GM10847 (cell line): ENCODE results near the gene POLR3B.

Experiments used
- POLR2A ChIP-seq: IDR thresholded peaks from 2 replicates; pipeline ENCODE4 v1.6.1; 2011; ENCODE audit not compliant: insufficient read length; ENCODE audit errors: extremely low read depth

Gene POLR3B

GRCh38 chr12:106369624-106370346 lies 12.2 kb downstream of the POLR3B start:
- TF ChIP-seq POLR2A: no peak

- TF ChIP-seq POLR2A: no peak
Observed at GRCh38 chr12:106378788-106379187, 21.2 kb downstream of the POLR3B start.

DNA sequence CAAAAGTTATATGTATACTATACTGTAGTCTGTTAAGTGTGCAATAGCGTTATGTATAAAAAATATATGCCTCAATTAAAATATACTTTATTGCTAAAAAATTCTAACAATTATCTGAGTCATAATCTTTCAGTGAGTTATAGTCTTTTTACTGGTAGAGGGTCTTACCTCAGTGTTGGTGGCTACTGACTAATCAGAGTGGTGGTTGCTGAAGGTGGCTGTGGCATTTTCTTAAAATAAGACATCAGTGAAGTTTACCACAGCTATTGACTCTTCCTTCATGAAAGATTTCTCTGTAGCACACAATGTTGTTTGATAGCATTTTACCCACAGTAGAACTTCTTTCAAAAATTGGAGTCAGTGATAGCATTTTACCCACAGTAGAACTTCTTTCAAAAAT lies 23.4 kb downstream of the POLR3B start:
- TF ChIP-seq POLR2A: no peak

GRCh38 chr12:106386813-106387535 lies 29.4 kb downstream of the POLR3B start:
- TF ChIP-seq POLR2A: no peak

DNA sequence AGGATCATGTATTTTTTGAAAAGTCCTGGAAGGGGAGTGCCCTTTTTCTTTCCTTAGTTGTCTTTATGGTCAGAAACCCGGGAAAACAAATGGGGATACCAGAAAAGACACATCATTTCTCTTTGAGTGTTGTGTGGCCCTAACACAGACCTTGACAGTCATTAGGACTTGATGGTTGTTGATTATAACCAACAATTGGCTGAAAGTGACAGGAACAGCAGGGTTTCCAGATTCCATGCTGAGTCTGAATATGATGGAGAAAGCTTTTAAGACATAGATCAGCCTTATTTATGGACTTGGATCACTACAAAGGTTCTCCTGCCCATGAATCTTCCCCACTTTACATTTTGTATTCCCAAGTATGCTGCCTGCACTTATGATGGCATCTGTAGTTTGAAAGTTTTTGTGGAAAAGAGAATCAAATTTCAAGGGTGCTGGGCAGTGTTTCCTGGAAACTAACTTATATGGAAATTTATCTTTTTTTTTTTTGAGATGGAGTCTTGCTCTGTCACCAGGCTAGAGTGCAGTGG lies 30.4 kb downstream of the POLR3B start:
- TF ChIP-seq POLR2A: no peak

DNA sequence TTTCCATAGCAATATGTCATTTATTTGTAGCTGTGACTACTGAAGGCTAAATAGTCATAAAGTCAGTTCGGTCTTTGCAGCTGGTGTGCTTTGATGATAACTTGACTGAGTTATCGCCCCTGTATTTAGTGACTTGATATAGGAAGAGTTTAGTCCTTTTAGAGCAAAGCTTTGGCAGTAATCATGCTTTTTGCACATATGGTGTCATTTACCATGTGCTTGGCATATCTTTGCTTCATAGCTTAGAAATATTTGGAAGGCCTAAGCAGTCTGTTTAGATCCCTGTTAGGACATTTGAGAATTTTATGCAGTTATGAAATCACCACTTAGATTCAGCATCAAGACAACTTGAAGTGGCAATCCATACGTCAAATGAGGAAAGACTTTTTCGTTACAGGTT lies 31.6 kb downstream of the POLR3B start:
- TF ChIP-seq POLR2A: no peak

DNA sequence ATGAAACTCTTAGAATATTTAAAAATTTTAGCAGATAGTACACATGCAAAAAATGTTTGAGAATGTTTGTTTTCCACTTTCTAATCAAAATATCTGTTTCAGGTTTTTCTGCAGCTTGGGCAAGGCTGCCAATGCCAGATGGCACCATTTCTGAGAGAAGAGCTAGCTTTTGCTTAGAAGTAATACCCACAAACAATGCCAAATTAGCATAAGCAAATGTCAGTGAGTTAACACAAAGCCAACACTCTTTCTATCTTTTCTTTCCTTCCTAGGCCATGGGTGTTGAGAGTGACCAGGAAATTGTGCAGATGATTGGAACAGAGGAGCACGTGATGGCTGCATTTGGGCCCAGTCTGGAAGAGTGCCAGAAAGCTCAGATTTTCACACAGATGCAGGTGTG lies 35.2 kb downstream of the POLR3B start:
- no peak for TF ChIP-seq POLR2A

DNA sequence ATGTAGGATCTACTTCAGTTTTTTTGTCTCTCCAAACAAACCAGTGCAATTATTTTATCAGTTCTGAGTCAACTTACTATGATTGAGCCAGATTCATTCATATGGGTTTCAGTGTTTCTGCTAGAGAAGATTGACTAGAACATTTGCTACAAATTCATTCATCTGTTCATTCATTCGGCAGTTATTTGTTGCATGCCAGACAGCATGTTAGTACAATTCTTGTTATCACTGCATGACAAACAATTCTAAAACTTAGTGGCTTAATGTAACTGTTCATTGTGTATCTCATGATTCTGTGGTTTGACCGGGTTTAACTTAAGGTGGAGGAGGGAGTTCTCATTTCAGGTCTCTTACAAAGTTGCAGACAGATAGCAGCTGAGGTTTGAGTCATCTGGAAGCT lies 52.3 kb downstream of the POLR3B start:
- TF ChIP-seq POLR2A: no peak

GRCh38 chr12:106412563-106412962 lies 55.0 kb downstream of the POLR3B start:
- no peak for TF ChIP-seq POLR2A

- no peak for TF ChIP-seq POLR2A
Observed at GRCh38 chr12:106415134-106415533, 57.6 kb downstream of the POLR3B start.

- TF ChIP-seq POLR2A: no peak
Observed at GRCh38 chr12:106416273-106416672, 58.7 kb downstream of the POLR3B start.

- TF ChIP-seq POLR2A: no peak
Observed at GRCh38 chr12:106417926-106418910, 60.7 kb downstream of the POLR3B start.

DNA sequence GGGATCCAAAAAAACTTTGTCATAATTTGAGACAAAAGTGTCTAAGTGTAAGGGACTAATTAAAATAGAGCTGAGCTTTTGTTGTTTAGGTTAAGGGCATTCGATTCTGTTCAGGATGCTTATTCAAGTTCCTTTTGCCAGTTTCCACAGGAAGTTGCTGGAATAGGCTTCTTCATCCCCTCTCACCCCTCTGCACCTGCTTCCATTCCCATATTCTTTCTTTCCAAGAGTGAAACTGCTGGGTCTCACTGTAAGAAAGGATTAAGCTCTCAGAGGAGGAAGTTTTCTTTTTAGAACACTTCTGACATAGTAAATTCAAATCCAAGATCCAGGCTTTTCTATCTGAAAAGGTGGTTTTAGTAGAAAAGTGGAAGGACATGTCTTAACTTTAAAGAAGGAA lies 61.4 kb downstream of the POLR3B start:
- no peak for TF ChIP-seq POLR2A

DNA sequence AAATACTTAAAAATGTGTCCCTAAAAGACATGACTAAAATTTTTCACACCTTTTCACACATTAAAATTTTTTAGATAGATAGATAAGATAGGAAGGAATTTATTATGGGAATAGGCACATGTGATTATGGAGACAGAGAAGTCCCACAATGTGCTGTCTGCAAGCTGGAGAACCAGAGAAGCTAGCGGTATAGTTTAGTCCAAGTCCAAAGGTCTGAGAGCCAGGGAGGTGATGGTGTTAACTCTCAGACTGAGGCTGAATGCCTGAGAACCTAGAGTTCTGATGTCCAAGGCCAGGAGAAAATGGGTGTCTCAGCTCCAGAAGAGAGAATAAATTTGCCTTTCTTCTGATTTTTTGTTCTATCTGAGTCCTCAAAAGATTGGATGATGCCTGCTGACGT lies 65.7 kb downstream of the POLR3B start:
- no peak for TF ChIP-seq POLR2A

DNA sequence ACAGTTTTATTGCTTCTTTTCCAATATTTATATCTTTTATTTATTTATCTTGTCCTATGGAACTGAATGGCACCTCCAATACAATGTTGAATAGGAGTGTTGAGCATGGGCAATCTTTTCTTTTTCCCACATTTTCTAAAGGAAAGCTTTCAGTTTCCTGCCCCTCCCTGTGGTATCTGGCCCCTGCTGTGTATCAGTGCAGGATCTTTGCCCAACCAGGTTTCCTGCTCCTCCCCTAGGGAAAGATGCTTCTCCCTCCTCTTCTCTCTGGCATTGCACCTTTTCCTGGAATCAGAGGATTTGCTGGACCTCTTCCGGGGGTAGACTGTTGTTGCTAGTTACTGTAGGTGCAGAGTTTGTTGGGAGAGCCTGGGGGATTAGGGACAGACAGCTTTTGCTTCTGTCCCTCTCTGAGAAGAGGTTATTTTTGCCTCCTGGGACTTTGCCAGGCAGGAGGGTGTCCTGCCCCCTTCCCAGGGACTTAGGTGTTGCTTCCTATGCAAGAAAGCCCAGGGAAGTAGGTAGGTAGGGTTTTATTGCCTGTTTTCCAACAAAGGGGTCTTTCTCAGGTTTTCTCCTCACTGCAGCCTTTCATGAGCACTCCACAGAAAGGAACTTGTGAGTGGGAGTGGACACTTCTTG lies 67.6 kb downstream of the POLR3B start:
- no peak for TF ChIP-seq POLR2A
